ENCODE results near the gene ANKS1B. TPM values are rescaled to one million over a fixed set of nuclear protein-coding genes. Genes with fewer than 3 reads are reported as not detected.
A peak's percentile ranks its signal among the peaks of the same experiment; 100 is the strongest.

The ANKS1B gene
- polyA plus RNA-seq, 1 donor from 2014 or later, result not detected

DNA sequence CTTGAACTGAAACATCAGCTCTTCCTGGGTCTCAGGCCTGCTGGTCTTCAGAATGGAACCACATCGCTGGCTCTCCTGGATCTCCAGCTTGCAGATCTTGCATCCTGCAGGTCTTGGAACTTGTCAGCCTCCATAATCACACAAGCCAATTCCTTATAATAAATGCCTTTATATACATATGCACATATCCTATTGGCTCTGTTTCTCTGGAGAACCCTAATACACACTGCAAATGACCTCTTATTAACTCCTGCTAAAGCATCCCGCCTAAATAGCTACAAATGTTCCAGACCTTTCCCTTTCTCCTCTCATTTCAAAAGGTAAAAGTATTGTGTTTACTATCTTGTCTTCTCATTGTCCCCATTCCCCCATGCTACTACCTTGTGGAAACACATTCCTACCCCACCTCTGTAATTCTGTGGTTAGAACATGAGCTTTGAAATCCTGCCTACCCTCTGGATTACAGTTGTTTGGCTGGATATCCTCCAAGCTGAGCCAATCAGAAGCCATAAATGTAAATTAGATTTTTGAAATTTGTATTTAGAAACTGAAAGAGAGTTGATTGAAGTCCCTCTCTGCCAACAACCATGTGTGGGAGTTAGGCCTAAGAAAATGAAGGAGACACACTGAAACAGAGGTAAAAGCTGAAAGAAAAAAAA is 58.1 kb downstream of the ANKS1B start:
- no peak overlapping the region for H3K4me3 Mint-ChIP-seq
- peaks cover 0 to 3% (median 2%) of the 10 kb centered on the region in 3 donors for H3K9me3 Mint-ChIP-seq
- H3K4me1 Mint-ChIP-seq, result no peaks in the 10 kb centered on the region
- H3K27ac Mint-ChIP-seq, result no peak overlapping the region
- H3K36me3 Mint-ChIP-seq, result no peaks in the 10 kb centered on the region
- H3K27me3 Mint-ChIP-seq, result no peaks in the 10 kb centered on the region

DNA sequence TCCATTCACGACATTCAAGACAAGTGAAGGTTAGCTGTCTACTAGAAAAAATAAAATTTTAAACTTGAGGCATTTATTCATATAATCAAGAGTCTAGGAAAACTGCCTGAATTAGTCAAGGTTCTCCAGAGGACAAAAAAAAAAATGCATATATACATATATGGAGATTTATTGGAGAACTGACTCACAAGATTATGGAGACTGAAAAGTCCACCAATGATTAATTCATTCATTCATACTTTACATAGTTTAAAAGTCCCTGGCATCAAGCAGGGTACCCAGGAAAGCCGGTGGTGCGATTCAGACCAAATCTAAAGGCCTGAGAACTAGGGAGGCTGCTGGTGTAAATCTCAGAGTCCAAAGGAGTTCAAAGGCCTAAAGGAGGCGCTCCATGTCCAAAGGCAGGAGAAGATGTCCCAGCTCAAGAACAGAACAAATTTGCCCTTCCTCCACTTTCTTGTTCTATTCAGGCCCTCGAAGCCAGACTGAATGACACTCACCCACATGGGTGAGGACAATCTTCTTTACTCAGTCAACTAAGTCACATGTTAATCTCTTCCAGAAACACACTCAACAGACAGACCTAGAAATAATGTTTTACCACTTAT is 64.3 kb downstream of the ANKS1B start:
- peaks cover 0 to 11% (median 3%) of the 10 kb centered on the region in 3 donors for H3K9me3 Mint-ChIP-seq
- H3K27ac Mint-ChIP-seq, result no peak overlapping the region
- H3K27me3 Mint-ChIP-seq, result peaks cover 1% of the 10 kb centered on the region
- no peaks in the 10 kb centered on the region for H3K36me3 Mint-ChIP-seq
- H3K4me3 Mint-ChIP-seq, result no peak overlapping the region
- H3K4me1 Mint-ChIP-seq, result no peaks in the 10 kb centered on the region

- Mint-ChIP-seq H3K9me3 (peaks cover 0 to 8% (median 5%) of the 10 kb centered on the region in 3 donors), H3K27me3 (peaks cover 1% of the 10 kb centered on the region), H3K36me3 (no peaks in the 10 kb centered on the region), H3K4me3 (no peak overlapping the region), H3K27ac (no peak overlapping the region), H3K4me1 (no peaks in the 10 kb centered on the region)
These were observed 66.9 kb downstream of the ANKS1B start for GRCh38 chr12:99917711-99918402.

DNA sequence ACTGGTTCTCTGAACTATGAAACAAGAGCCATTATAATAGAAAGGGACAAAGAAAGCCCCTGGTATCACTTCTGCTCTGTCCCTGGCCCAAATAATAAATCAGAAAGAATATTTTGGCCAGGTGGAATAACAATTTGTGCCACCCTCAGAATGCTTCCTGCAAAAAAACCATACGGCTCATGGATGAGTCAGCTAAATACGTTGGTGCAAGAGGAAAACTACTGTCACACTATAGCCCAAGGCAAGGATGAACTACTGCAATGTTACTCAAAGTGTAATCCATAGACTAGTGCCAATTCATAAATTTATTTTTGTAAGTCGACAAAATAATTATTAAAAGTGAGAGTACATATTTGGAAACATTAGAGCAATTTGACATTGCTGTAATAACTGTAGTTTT is 68.2 kb downstream of the ANKS1B start:
- H3K27me3 Mint-ChIP-seq, result peaks cover 1% of the 10 kb centered on the region

GRCh38 chr12:99915251-99916082 is 69.3 kb downstream of the ANKS1B start:
- no peaks in the 10 kb centered on the region for H3K4me1 Mint-ChIP-seq
- H3K27me3 Mint-ChIP-seq, result peaks cover 1% of the 10 kb centered on the region
- no peak overlapping the region for H3K27ac Mint-ChIP-seq
- H3K9me3 Mint-ChIP-seq, result peaks cover 0 to 2% (median 0%) of the 10 kb centered on the region in 3 donors
- H3K4me3 Mint-ChIP-seq, result no peak overlapping the region
- no peaks in the 10 kb centered on the region for H3K36me3 Mint-ChIP-seq

More for the DNA sequence above, 68.2 kb downstream of the ANKS1B start:
- H3K4me3 Mint-ChIP-seq, result no peak overlapping the region
- no peaks in the 10 kb centered on the region for H3K4me1 Mint-ChIP-seq
- peaks cover 0 to 8% (median 5%) of the 10 kb centered on the region in 3 donors for H3K9me3 Mint-ChIP-seq
- H3K27ac Mint-ChIP-seq, result no peak overlapping the region
- no peaks in the 10 kb centered on the region for H3K36me3 Mint-ChIP-seq

- H3K27me3 Mint-ChIP-seq, result peaks cover 1% of the 10 kb centered on the region
- H3K4me1 Mint-ChIP-seq, result no peaks in the 10 kb centered on the region
- H3K27ac Mint-ChIP-seq, result no peak overlapping the region
- H3K4me3 Mint-ChIP-seq, result no peak overlapping the region
- H3K36me3 Mint-ChIP-seq, result no peaks in the 10 kb centered on the region
- peaks cover 0 to 3% (median 2%) of the 10 kb centered on the region in 3 donors for H3K9me3 Mint-ChIP-seq
These were observed 70.5 kb downstream of the ANKS1B start for GRCh38 chr12:99914206-99914605.

- H3K9me3 Mint-ChIP-seq, result peaks cover 2 to 3% (median 3%) of the 10 kb centered on the region in 3 donors
- no peaks in the 10 kb centered on the region for H3K36me3 Mint-ChIP-seq
- no peak overlapping the region for H3K27ac Mint-ChIP-seq
- H3K27me3 Mint-ChIP-seq, result peaks cover under 1% of the 10 kb centered on the region
- no peak overlapping the region for H3K4me3 Mint-ChIP-seq
- H3K4me1 Mint-ChIP-seq, result no peaks in the 10 kb centered on the region
These were observed 72.8 kb downstream of the ANKS1B start for GRCh38 chr12:99911967-99912366.

DNA sequence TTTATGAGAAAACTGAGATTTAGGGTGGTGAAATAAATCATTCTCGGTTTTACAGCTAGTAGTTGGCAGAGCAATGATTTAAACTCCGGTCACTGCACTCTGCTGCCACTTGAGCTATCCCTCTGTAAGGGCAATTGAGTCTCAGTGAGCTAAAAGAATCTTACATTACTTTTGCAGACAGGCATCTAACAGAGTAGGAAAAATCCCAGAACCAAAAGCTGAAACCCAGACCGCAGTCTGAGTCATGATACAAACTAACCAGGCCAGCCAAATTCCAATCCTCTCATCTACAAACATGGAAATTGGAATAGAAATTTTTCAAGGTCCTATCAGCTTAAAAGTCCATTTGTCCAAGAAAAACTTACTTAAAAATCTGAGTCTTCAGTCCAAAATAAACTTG is 73.7 kb downstream of the ANKS1B start:
- no peak overlapping the region for H3K27ac Mint-ChIP-seq
- H3K9me3 Mint-ChIP-seq, result peaks cover 2 to 3% (median 3%) of the 10 kb centered on the region in 3 donors
- H3K4me3 Mint-ChIP-seq, result no peak overlapping the region
- H3K4me1 Mint-ChIP-seq, result no peaks in the 10 kb centered on the region
- H3K27me3 Mint-ChIP-seq, result no peaks in the 10 kb centered on the region
- no peaks in the 10 kb centered on the region for H3K36me3 Mint-ChIP-seq

GRCh38 chr12:99910342-99910741 is 74.4 kb downstream of the ANKS1B start:
- Mint-ChIP-seq H3K4me3 (no peak overlapping the region), H3K27me3 (no peaks in the 10 kb centered on the region), H3K4me1 (no peaks in the 10 kb centered on the region), H3K27ac (no peak overlapping the region), H3K9me3 (peaks cover 3 to 4% (median 3%) of the 10 kb centered on the region in 3 donors), H3K36me3 (no peaks in the 10 kb centered on the region)

DNA sequence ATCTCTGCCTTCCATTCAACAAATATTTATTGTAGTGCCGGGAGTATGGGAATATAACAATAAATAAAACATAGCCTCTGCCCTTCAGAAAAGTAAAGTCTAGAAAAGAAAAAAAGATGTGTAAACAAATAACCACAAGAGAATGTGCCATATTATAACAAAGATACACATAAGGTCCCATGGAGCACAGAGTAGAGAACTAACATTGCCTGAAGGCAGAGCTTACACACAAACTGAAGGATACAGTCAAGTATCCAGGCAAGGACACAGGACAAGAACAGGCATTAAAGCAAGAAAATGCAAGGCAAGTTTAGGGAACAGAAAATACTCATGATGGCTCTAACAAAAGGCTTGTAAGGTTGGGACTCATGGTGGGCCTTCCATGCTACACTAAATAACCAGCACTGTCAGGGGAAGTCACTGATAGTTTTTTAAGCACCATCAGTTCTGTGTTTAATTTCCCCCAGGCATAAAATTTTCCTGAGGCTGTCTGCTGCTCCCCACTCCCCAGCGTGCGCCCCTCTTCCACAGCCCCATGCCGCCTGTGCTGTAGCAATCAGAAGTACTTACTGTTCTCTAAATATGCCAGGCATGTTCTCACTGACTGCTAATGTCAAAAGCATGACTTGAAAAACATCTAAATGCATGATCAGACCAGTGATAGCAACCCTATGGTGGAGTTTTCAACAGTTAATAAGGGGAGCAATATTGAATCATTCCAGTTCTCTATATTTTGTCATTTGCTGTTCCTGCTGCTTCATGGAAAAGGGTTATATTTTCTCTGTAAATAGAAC is 77.8 kb downstream of the ANKS1B start:
- Mint-ChIP-seq H3K27ac (no peak overlapping the region), H3K4me3 (no peak overlapping the region)

DNA sequence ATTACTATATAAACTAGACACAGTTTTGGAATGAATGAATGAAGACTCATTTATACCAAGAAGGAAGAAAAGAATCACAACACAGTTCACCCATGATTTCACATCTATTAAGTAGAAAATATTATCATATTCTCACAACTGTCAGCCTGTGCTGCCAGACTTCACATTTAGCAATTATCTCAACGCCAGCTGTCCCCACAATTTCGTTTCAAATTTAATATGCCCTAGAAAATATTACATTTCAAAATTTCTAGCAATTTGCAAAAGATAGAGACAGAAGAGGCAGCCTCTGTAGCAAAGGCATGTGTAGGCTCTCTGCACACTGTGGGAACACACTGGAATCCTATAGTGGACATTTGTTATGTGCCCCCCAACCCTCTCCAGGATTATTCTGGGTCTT is 83.6 kb downstream of the ANKS1B start:
- Mint-ChIP-seq H3K27me3 (no peaks in the 10 kb centered on the region), H3K9me3 (peaks cover 0 to 2% (median 2%) of the 10 kb centered on the region in 3 donors), H3K27ac (no peak overlapping the region), H3K4me3 (no peak overlapping the region), H3K36me3 (no peaks in the 10 kb centered on the region), H3K4me1 (no peaks in the 10 kb centered on the region)

More for the DNA sequence above, 77.8 kb downstream of the ANKS1B start:
- Mint-ChIP-seq H3K27me3 (no peaks in the 10 kb centered on the region), H3K4me1 (no peaks in the 10 kb centered on the region), H3K9me3 (peaks cover 2 to 5% (median 3%) of the 10 kb centered on the region in 3 donors), H3K36me3 (no peaks in the 10 kb centered on the region)

GRCh38 chr12:99898645-99899044 is 86.1 kb downstream of the ANKS1B start:
- H3K27ac Mint-ChIP-seq, result no peak overlapping the region
- H3K36me3 Mint-ChIP-seq, result no peaks in the 10 kb centered on the region
- H3K4me1 Mint-ChIP-seq, result no peaks in the 10 kb centered on the region
- H3K9me3 Mint-ChIP-seq, result peaks cover 0 to 4% (median 2%) of the 10 kb centered on the region in 3 donors
- H3K4me3 Mint-ChIP-seq, result no peak overlapping the region
- no peaks in the 10 kb centered on the region for H3K27me3 Mint-ChIP-seq

DNA sequence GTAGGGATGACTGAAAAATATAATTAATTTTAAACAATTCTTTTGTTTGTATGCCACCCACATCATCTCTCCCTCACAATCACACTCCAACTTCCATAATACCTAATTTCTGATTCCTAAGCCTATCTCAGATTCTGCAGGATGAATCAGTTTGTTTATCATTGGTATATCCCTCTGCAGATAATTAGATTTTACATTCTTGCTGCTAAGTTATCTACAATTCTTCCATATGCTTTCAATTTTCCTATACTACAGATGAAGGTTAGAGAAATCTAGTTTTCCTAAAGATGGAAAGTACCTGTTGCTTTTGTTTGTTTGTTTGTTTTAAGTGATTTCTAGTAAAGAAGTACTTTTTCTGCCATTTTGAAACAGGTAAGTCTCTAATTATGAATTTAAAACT is 105.3 kb downstream of the ANKS1B start:
- Mint-ChIP-seq H3K27me3 (no peaks in the 10 kb centered on the region), H3K4me3 (no peak overlapping the region), H3K36me3 (peaks cover 1% of the 10 kb centered on the region), H3K4me1 (no peaks in the 10 kb centered on the region), H3K27ac (no peak overlapping the region), H3K9me3 (peaks cover 0 to 7% (median 3%) of the 10 kb centered on the region in 3 donors)

DNA sequence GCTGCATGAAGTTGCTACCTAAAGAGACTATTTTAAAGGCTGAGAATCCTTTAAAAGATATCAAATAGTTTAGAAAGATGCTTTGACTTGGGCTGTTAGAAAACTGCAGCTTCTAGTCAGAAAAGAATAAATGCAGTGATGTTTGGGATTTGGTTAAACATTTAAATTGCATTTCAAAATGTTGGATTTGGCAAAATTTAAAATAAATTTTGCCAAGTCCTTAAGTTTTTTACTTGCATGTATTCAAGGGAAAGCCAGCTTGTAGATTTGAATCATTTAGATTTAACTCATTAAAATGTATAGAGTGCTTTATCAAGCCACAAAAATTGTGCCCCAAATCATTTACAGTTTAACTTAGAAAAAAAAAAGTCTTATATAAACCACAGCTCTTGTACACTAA is 109.7 kb downstream of the ANKS1B start:
- Mint-ChIP-seq H3K9me3 (peaks cover 0 to 7% (median 4%) of the 10 kb centered on the region in 3 donors), H3K36me3 (peaks cover 1% of the 10 kb centered on the region), H3K27me3 (no peaks in the 10 kb centered on the region), H3K4me3 (no peak overlapping the region), H3K4me1 (no peaks in the 10 kb centered on the region), H3K27ac (peak overlapping the region in 1 of 3 donors; percentile 24)
